Naive thymus-derived CD4-positive, alpha-beta T cell (primary cell): ENCODE data around the gene TAS2R3. TPM values are rescaled to one million over a fixed set of nuclear protein-coding genes. Genes with fewer than 3 reads are reported as not detected.

Source experiments
- ATAC-seq: fragments of 150-1000 bp; cut with Tn5 transposase; 2 replicates; pipeline ENCODE4 v1.10.0; 2021; ENCODE audit warnings: mild to moderate bottlenecking, moderate library complexity
- CTCF ChIA-PET: fragments of 350-600 bp; sonication (Branson Sonifier 250); formaldehyde crosslinking; loops from one replicate; lab custom pipeline; 2021; ENCODE audit warnings: antibody characterized with exemption; lab: Charles Lee
- POLR2A ChIA-PET: fragments of 350-600 bp; sonication (Branson Sonifier 250); formaldehyde crosslinking; loops from one replicate; lab custom pipeline; 2021; ENCODE audit warnings: antibody characterized with exemption, inconsistent platforms; lab: Charles Lee
- DNase-seq, 9 donors: peaks; one replicate each; pipeline versions ENCODE4 v3.0.0 to v3.0.0-alpha.2; 2020 to 2022; ENCODE audit warnings: mixed read lengths in 1 of 9
- H3K27ac ChIP-seq: one replicate; pipeline ENCODE4 v1.7.0; 2013; ENCODE audit warnings: mild to moderate bottlenecking, low read depth, low read length, moderate library complexity
- H3K27me3 ChIP-seq, 2 donors: one replicate each; pipeline ENCODE4 v1.7.0; 2013; ENCODE audit warnings: low read length in 2 of 2, mild to moderate bottlenecking in 2 of 2, moderate library complexity in 2 of 2; ENCODE audit not compliant: control insufficient read depth in 2 of 2, insufficient read depth in 2 of 2
- H3K36me3 ChIP-seq, 3 experiments: 1 replicate in 2 of 3; 2 replicates in 1 of 3; pipeline ENCODE4 v1.7.0; 2013; ENCODE audit warnings: low read length in 3 of 3, mild to moderate bottlenecking in 3 of 3, moderate library complexity in 1 of 3; ENCODE audit not compliant: insufficient read depth in 3 of 3, control insufficient read depth in 2 of 3
- H3K4me1 ChIP-seq, 2 donors: one replicate each; pipeline ENCODE4 v1.7.0; 2013; ENCODE audit warnings: low read length in 2 of 2, mild to moderate bottlenecking in 2 of 2, moderate library complexity in 1 of 2; ENCODE audit not compliant: control insufficient read depth in 2 of 2, insufficient read depth in 2 of 2
- H3K4me3 ChIP-seq: 2 replicates; pipeline ENCODE4 v1.7.0; 2013; ENCODE audit warnings: mild to moderate bottlenecking, low read length
- H3K9me3 ChIP-seq, 3 experiments: 1 replicate in 2 of 3; 2 replicates in 1 of 3; pipeline ENCODE4 v1.7.0; 2013; ENCODE audit warnings: low read length in 3 of 3; ENCODE audit not compliant: control insufficient read depth in 2 of 3
- H3K27ac Mint-ChIP-seq, 9 donors: one replicate each; pipeline ENCODE4 v1.8.0; 2020 to 2022; ENCODE audit warnings: mixed read lengths in 9 of 9, mild to moderate bottlenecking in 8 of 9, moderate library complexity in 5 of 9, inconsistent platforms in 2 of 9
- H3K27me3 Mint-ChIP-seq, 5 donors: one replicate each; pipeline ENCODE4 v1.8.0; 2021 to 2022; ENCODE audit warnings: mixed read lengths in 5 of 5, mild to moderate bottlenecking in 1 of 5
- H3K36me3 Mint-ChIP-seq, 5 donors: one replicate each; pipeline ENCODE4 v1.8.0; 2020 to 2022; ENCODE audit warnings: mixed read lengths in 5 of 5, mild to moderate bottlenecking in 3 of 5, inconsistent platforms in 1 of 5
- H3K4me1 Mint-ChIP-seq, 7 donors: one replicate each; pipeline ENCODE4 v1.8.0; 2020 to 2022; ENCODE audit warnings: mixed read lengths in 7 of 7, mild to moderate bottlenecking in 3 of 7, inconsistent platforms in 1 of 7
- H3K4me3 Mint-ChIP-seq, 10 donors: one replicate each; pipeline ENCODE4 v1.8.0; 2020 to 2022; ENCODE audit warnings: mild to moderate bottlenecking in 10 of 10, mixed read lengths in 10 of 10, moderate library complexity in 6 of 10, inconsistent platforms in 2 of 10
- H3K9me3 Mint-ChIP-seq, 11 donors: one replicate each; pipeline ENCODE4 v1.8.0; 2020 to 2022; ENCODE audit warnings: mixed read lengths in 11 of 11, mild to moderate bottlenecking in 4 of 11, inconsistent platforms in 1 of 11, moderate library complexity in 1 of 11
- intact Hi-C, 2 donors: fragments of 100-400 bp; cut with micrococcal nuclease; formaldehyde crosslinking; loops; one replicate each; pipeline ENCODE4 v1.15.1; 2023
- polyA plus RNA-seq, 2 donors: library from polyadenylated mRNA; unstranded; fragments of 300-500 nt; fragmentation: Illumina TruSeq; gene quantifications; one replicate each; pipeline ENCODE4 v1.2.3, GENCODE V29; 2021
- total RNA-seq, 6 experiments: library from RNA in 5 of 6; stranded (reverse) in 5 of 6; gene quantifications; 1 replicate in 5 of 6; 2 replicates in 1 of 6; pipeline ENCODE4 v1.2.3 and lab custom pipeline; 2021 to 2026

TAS2R3 gene
- total and polyA plus RNA-seq, 7 experiments from 2014 or later: 1.2 to 11.4 (median 1.9) TPM; not detected in 2

DNA sequence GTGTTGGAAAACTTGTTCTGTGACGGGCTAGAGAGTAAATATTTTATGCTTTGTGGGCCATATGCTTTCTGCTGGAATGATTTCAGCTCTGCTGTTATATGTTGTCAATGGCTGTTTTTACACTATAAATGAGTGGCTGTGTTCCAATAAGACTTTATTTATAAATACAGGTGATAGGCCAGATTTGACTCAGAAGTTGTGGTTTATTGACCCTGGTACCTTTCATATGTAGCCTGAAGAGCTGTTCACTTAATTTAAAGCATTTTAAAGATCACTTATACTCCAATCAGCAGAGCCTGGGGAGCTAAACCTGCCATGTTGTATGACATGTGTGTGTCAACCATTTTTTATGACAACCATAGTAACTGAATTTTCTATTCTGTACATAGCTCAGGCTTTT is 34.9 kb upstream of the TAS2R3 start:
- Mint-ChIP-seq H3K27ac (no peak overlapping the region), H3K4me1 (no peaks in the 10 kb centered on the region), H3K27me3 (no peaks in the 10 kb centered on the region), H3K36me3 (peaks cover 0 to 10% (median 1%) of the 10 kb centered on the region in 5 donors), H3K9me3 (no peaks in the 10 kb centered on the region), H3K4me3 (no peak overlapping the region)
- no peak overlapping the region for H3K27ac ChIP-seq
- DNase-seq (no peak), ATAC-seq (no peak)
- CTCF ChIA-PET: no interaction called here
- POLR2A ChIA-PET: no interaction called here
- H3K4me3 ChIP-seq: no peak overlapping the region
- intact Hi-C loops: no loop called here
- peaks cover 0 to 3% (median 0%) of the 10 kb centered on the region in 3 experiments for H3K36me3 ChIP-seq
- H3K4me1 ChIP-seq: no peaks in the 10 kb centered on the region
- H3K9me3 ChIP-seq: no peaks in the 10 kb centered on the region
- H3K27me3 ChIP-seq: no peaks in the 10 kb centered on the region

DNA sequence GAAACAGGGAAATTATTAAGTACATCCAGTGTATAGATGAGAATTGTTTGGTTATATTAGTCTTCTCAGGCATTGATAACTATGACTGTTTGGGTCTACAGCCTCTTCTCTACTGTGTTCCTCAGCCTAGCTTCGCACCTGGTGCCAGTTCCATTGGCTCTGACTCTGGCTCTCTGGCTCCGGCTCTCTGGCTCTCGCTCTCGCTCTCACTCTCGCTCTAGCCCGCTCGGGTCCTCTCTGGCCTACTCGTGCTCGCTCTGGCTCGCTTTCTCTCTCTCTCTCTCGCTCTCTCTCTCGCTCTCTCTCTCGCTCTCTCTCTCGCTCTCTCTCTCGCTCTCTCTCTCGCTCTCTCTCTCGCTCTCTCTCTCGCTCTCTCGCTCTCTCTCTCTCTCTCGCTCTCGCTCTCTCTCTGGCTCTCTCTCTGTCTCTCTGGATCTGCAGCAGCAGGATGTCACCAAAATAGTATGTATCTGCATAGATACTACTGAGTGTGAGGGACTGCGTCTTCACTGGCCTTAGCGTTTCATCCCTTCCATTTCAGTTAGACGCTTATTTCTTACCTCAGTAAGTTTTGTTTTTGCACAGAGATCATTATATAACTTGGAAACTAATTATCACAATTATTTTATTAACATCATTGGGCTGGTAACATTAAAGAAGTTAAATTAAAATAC is 32.3 kb upstream of the TAS2R3 start:
- no peaks in the 10 kb centered on the region for H3K27me3 ChIP-seq
- Mint-ChIP-seq H3K9me3 (no peaks in the 10 kb centered on the region), H3K4me3 (peak overlapping the region in 1 of 10 donors; percentile 22), H3K36me3 (no peaks in the 10 kb centered on the region), H3K27ac (peak overlapping the region in 1 of 9 donors; percentile 65), H3K27me3 (no peaks in the 10 kb centered on the region), H3K4me1 (peaks cover 0 to 6% (median under 1%) of the 10 kb centered on the region in 7 donors)
- H3K27ac ChIP-seq: no peak overlapping the region
- no peak for ATAC-seq
- ChIA-PET POLR2A (no interaction called here), CTCF (no interaction called here)
- no peaks in the 10 kb centered on the region for H3K9me3 ChIP-seq
- H3K36me3 ChIP-seq: no peaks in the 10 kb centered on the region
- peaks cover 0 to under 1% of the 10 kb centered on the region in 2 donors for H3K4me1 ChIP-seq
- no peak for DNase-seq
- no peak overlapping the region for H3K4me3 ChIP-seq
- intact Hi-C loops: no loop called here

DNA sequence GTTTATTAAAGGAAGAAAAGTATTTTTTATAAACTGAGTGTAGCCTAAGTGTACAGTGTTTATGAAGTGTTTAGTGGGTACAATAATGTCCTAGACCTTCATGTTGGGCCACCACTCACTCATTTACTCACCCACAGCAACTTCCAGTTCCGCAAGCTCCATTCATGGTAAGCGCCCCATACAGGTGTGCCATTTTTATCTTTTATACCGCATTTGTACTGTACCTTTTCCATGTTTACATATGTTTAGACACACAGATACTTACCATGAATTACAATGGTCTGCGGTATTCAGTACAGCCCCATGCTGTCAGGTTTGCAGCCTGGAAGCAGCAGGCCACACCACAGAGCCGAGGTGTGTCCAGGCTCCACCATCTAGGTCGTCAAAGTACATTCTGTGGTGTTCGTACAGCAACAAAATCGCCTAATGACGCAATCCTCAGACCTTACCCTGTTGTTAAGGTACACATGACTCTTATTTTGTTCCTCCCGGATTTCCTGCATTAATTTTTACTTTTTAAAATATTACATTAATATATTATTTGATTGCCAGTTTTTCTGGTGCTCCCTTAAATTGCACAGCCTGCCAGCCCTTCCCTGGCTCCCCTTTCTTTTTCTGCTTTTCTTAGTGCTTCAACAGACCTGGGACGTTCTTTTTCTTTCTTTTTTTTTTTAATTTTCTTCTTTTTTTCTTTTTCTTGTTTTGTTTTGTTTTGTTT is 26.6 kb upstream of the TAS2R3 start:
- no peak for ATAC-seq
- H3K9me3 Mint-ChIP-seq: peaks cover 0 to 2% (median 0%) of the 10 kb centered on the region in 11 donors
- H3K27ac Mint-ChIP-seq: peak overlapping the region; percentile 95 to 99 (median 98)
- Histone ChIP-seq H3K27me3 (no peaks in the 10 kb centered on the region), H3K36me3 (peaks cover 0 to 20% (median 10%) of the 10 kb centered on the region in 3 experiments), H3K4me3 (peak overlapping the region; percentile 84), H3K27ac (peak overlapping the region; percentile 77), H3K9me3 (no peaks in the 10 kb centered on the region), H3K4me1 (peaks cover 21 to 22% of the 10 kb centered on the region in 2 donors)
- H3K27me3 Mint-ChIP-seq: no peaks in the 10 kb centered on the region
- H3K4me3 Mint-ChIP-seq: peak overlapping the region; percentile 92 to 100 (median 98)
- ChIA-PET CTCF (interaction anchor here (0.7 to 2.8 kb wide), 13 partner anchors 11 to 85 kb away, joined by 3 to 31 read pairs (median 4); partner anchors contain the start of gene DENND11), POLR2A (interaction anchor here (0.6 to 5.7 kb wide), 11 partner anchors 22 to 1315 kb away, joined by 3 to 59 read pairs (median 5); partner anchors contain the start of genes AGK, DENND11 and MRPS33)
- intact Hi-C loops: loop anchor here in 1 of 2 donors (5.0 kb wide), 1 partner anchor 1065 kb away; the partner anchor contains the start of gene ADCK2
- DNase-seq: peak in 7 of 9 donors; percentile 11 to 41 (median 28)
- H3K4me1 Mint-ChIP-seq: peaks cover 18 to 58% (median 51%) of the 10 kb centered on the region in 7 donors
- peaks cover 9 to 18% (median 14%) of the 10 kb centered on the region in 5 donors for H3K36me3 Mint-ChIP-seq

DNA sequence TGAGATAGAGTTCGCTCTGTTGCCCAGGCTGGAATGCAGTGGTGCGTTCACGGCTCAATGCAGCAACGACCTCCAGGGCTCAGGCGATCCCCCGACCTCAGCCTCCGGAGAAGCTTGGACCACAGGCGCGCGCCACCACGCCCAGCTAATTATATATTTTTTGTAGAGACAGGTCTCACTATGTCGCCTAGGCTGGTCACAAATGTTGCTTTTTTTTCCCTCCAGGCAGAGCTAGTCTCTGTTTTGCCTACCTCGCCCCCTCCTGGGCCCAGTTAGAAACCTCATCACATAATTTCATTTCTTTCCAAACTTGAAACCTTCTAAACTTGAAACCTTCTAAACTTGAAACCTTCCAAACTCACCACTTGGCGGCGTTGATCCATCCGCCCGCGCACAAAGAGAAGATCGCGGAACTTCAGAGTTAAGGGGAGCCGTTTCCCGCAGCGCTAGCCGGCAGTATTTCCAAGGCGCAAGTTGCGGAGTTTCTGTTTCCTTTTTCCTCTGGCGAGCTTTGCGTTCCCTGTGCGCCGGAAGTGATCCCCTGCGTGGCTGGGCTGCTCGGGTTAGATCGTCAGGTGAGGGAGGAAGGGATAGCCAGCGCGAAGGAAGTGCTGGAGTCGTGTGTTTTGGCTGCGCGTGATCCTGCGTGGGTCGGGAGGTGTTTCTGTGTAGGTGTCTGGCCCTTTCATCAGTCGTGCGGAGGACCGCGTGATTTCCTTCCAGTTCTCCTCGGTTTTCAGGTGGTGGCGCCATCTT is 25.9 kb upstream of the TAS2R3 start, which contains the start of gene SSBP1:
SSBP1 (plus strand) TSS at position 523 of the 756 bp plus-strand sequence. CDS start 809 bp downstream, outside the sequence.
- DNase-seq (peak; percentile 72 to 95 (median 93)), ATAC-seq (peak; percentile 94)
- Histone ChIP-seq H3K9me3 (no peaks in the 10 kb centered on the region), H3K4me3 (peak within 1 kb of the TSS; percentile 84), H3K27me3 (no peaks in the 10 kb centered on the region), H3K36me3 (peaks cover 0 to 27% (median 10%) of the 10 kb centered on the region in 3 experiments), H3K27ac (peak within 1 kb of the TSS; percentile 77), H3K4me1 (peaks cover 21 to 22% of the 10 kb centered on the region in 2 donors)
- CTCF ChIA-PET: interaction anchor here (0.6 to 2.8 kb wide), 12 partner anchors 12 to 88 kb away, joined by 3 to 31 read pairs (median 4); partner anchors contain the start of gene DENND11
- H3K27ac Mint-ChIP-seq: peak within 1 kb of the TSS; percentile 95 to 99 (median 98)
- H3K36me3 Mint-ChIP-seq: peaks cover 12 to 23% (median 17%) of the 10 kb centered on the region in 5 donors
- peaks cover 0 to 2% (median 0%) of the 10 kb centered on the region in 11 donors for H3K9me3 Mint-ChIP-seq
- no peaks in the 10 kb centered on the region for H3K27me3 Mint-ChIP-seq
- POLR2A ChIA-PET: interaction anchor here (0.6 to 5.7 kb wide), 16 partner anchors 16 to 1512 kb away, joined by 3 to 59 read pairs (median 4); partner anchors contain the start of genes AGK, DENND11 and MRPS33
- H3K4me1 Mint-ChIP-seq: peaks cover 18 to 63% (median 56%) of the 10 kb centered on the region in 7 donors
- peak within 1 kb of the TSS; percentile 92 to 100 (median 98) for H3K4me3 Mint-ChIP-seq
- intact Hi-C loops: loop anchor here (1.0 to 5.0 kb wide), 19 partner anchors 14 to 1550 kb away; partner anchors contain the start of genes AGK (in 2 of the 2), BRAF (in 2 of the 2), MKRN1 (in 2 of the 2) and MRPS33 (in 2 of the 2)

DNA sequence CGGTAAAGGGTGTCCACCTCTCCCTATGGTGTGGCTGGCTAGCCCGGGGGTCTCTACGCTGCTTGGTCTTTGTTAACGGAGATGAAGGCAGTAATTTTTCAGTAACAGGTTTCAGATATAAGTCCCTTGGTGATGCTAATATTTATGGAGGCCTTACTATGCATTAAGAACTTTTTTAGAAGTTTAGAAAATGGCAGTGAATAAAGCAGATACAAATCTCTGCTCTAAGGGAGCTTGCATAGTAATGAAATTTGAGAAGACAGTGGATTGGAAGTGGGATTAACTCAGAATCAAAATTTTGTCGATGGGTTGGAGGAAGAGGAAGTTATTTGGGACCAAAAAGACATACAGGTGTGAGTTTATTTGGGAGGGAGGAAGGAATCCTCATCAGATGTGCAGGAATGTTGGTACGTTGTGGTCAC is 25.3 kb upstream of the TAS2R3 start:
- Histone ChIP-seq H3K27me3 (no peaks in the 10 kb centered on the region), H3K36me3 (peaks cover 4 to 33% (median 10%) of the 10 kb centered on the region in 3 experiments), H3K9me3 (no peaks in the 10 kb centered on the region), H3K27ac (peak overlapping the region; percentile 77), H3K4me3 (peak overlapping the region; percentile 84), H3K4me1 (peaks cover 21 to 22% of the 10 kb centered on the region in 2 donors)
- no peak for ATAC-seq
- no peak for DNase-seq
- Mint-ChIP-seq H3K4me3 (peak overlapping the region; percentile 92 to 100 (median 98)), H3K9me3 (peaks cover 0 to 2% (median 0%) of the 10 kb centered on the region in 11 donors), H3K4me1 (peaks cover 23 to 69% (median 61%) of the 10 kb centered on the region in 7 donors), H3K27me3 (no peaks in the 10 kb centered on the region), H3K27ac (peak overlapping the region; percentile 95 to 99 (median 98)), H3K36me3 (peaks cover 16 to 28% (median 22%) of the 10 kb centered on the region in 5 donors)
- intact Hi-C loops: loop anchor here (1.0 to 5.0 kb wide), 19 partner anchors 14 to 1550 kb away; partner anchors contain the start of genes AGK (in 2 of the 2), BRAF (in 2 of the 2), MKRN1 (in 2 of the 2) and MRPS33 (in 2 of the 2)
- CTCF ChIA-PET: interaction anchor here (0.6 to 2.8 kb wide), 8 partner anchors 24 to 88 kb away, joined by 3 to 31 read pairs (median 4); partner anchors contain the start of gene DENND11
- POLR2A ChIA-PET: interaction anchor here (0.9 to 5.7 kb wide), 8 partner anchors 29 to 724 kb away, joined by 3 to 59 read pairs (median 8); partner anchors contain the start of genes AGK, DENND11 and MRPS33
